BLaER1 treated with 17β-estradiol and CSF1 and Interleukin-3, amounts not matched to agents 10 nM and 100 nM (cell line): ENCODE data around the gene HBS1L.
A peak's percentile ranks its signal among the peaks of the same experiment; 100 is the strongest.

Experiments used
- H3K27ac ChIP-seq, 11 experiments: shearing (Covaris generic); formaldehyde crosslinking; 2 replicates each; pipeline ENCODE4 v1.8.1; 2022
- H3K27me3 ChIP-seq, 11 experiments: shearing (Covaris generic); formaldehyde crosslinking; 2 replicates each; pipeline ENCODE4 v1.8.1; 2022
- H3K36me3 ChIP-seq, 11 experiments: shearing (Covaris generic); formaldehyde crosslinking; 2 replicates each; pipeline ENCODE4 v1.8.1; 2022
- H3K4me1 ChIP-seq, 10 experiments: shearing (Covaris generic); formaldehyde crosslinking; 2 replicates each; pipeline ENCODE4 v1.8.1; 2022
- H3K4me2 ChIP-seq, 11 experiments: shearing (Covaris generic); formaldehyde crosslinking; 2 replicates each; pipeline ENCODE4 v1.8.1; 2022
- H3K4me3 ChIP-seq, 10 experiments: shearing (Covaris generic); formaldehyde crosslinking; 2 replicates each; pipeline ENCODE4 v1.8.1; 2022
- H3K9ac ChIP-seq, 11 experiments: shearing (Covaris generic); formaldehyde crosslinking; 2 replicates each; pipeline ENCODE4 v1.8.1; 2022
- H3K9me3 ChIP-seq, 11 experiments: shearing (Covaris generic); formaldehyde crosslinking; replicated peaks in 1 of 11; 2 replicates each; pipeline ENCODE4 v1.8.1; 2022
- H4K20me1 ChIP-seq, 11 experiments: shearing (Covaris generic); formaldehyde crosslinking; 2 replicates each; pipeline ENCODE4 v1.8.1; 2022
- Cebpa-rat ChIP-seq, 11 experiments: shearing (Covaris generic); IDR thresholded peaks; 2 replicates each; pipeline ENCODE4 v1.8.1; 2022

HBS1L gene

GRCh38 chr6:134997133-134997995, 57.3 kb downstream of the HBS1L start:
- Histone ChIP-seq H4K20me1 (no peaks in the 10 kb centered on the region), H3K9me3 (no peaks in the 10 kb centered on the region), H3K27me3 (no peaks in the 10 kb centered on the region), H3K4me3 (no peak overlapping the region), H3K4me2 (no peak overlapping the region), H3K9ac (no peak overlapping the region), H3K27ac (no peak overlapping the region), H3K4me1 (peaks cover 0 to 20% (median 0%) of the 10 kb centered on the region in 10 experiments; a peak in 5 of 20 replicates), H3K36me3 (peaks cover 41 to 93% (median 82%) of the 10 kb centered on the region in 11 experiments)
- TF ChIP-seq Cebpa-rat (IDR thresholded peaks at IDR 0.05): no peak

DNA sequence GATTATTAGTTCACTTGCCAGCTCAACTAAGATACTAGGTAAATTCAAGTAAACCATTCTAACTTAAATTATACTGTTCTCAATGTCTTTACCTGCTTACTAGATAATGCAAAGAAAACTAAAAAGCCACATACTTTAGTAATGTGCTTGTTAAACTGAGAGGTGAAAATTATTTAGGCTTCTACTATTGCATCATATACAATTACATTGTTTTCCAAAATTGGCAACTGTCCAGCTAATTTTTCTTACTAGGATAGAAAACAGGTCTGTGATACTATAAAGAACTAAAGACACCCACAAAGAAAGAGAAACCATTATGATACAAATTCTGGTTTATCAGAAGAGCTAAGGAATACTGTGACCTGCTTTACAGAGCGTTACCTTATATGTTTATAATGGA, 59.1 kb downstream of the HBS1L start:
- no peaks in the 10 kb centered on the region for H3K9me3 ChIP-seq
- no peak overlapping the region for H3K4me2 ChIP-seq
- H3K4me3 ChIP-seq: no peak overlapping the region
- no peak overlapping the region for H3K27ac ChIP-seq
- H3K9ac ChIP-seq: no peak overlapping the region
- peaks cover 0 to 18% (median 0%) of the 10 kb centered on the region in 10 experiments; a peak in 5 of 20 replicates for H3K4me1 ChIP-seq
- H4K20me1 ChIP-seq: no peaks in the 10 kb centered on the region
- H3K36me3 ChIP-seq: peaks cover 58 to 100% (median 93%) of the 10 kb centered on the region in 11 experiments
- no peak for TF ChIP-seq Cebpa-rat (IDR thresholded peaks at IDR 0.05)
- H3K27me3 ChIP-seq: no peaks in the 10 kb centered on the region

DNA sequence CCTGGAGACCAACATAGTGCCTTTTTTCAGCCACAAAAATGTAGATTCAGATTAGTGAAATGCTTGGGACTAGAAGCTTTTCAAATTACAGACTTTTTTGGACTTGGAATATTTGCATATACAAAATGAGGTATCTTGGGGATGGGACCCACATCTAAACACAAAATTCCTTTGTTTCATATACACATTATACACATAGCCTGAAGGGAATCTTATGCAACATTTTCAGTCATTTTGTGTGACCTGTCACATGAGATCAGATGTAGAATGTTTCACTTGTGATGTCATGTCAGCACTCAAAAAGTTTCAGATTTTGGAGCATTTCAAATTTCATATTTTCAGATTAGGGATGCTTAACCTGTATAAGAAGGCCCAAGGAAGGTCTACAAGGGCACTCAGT, 60.2 kb downstream of the HBS1L start:
- Histone ChIP-seq H3K4me1 (peaks cover 0 to 18% (median 0%) of the 10 kb centered on the region in 10 experiments; a peak in 5 of 20 replicates), H3K36me3 (peaks cover 62 to 100% (median 94%) of the 10 kb centered on the region in 11 experiments)
- TF ChIP-seq Cebpa-rat (IDR thresholded peaks at IDR 0.05): no peak

GRCh38 chr6:134992155-134992554, 62.5 kb downstream of the HBS1L start:
- Histone ChIP-seq H3K4me2 (no peak overlapping the region), H3K9me3 (no peaks in the 10 kb centered on the region), H3K4me1 (no peaks in the 10 kb centered on the region), H3K27me3 (no peaks in the 10 kb centered on the region), H4K20me1 (no peaks in the 10 kb centered on the region), H3K9ac (no peak overlapping the region), H3K4me3 (no peak overlapping the region), H3K36me3 (peaks cover 66 to 99% (median 94%) of the 10 kb centered on the region in 11 experiments), H3K27ac (no peak overlapping the region)
- no peak for TF ChIP-seq Cebpa-rat (IDR thresholded peaks at IDR 0.05)

More for the DNA sequence above, 60.2 kb downstream of the HBS1L start:
- H3K9me3 ChIP-seq: no peaks in the 10 kb centered on the region
- H3K4me2 ChIP-seq: no peak overlapping the region
- H4K20me1 ChIP-seq: no peaks in the 10 kb centered on the region
- no peak overlapping the region for H3K4me3 ChIP-seq
- no peaks in the 10 kb centered on the region for H3K27me3 ChIP-seq
- no peak overlapping the region for H3K27ac ChIP-seq
- H3K9ac ChIP-seq: no peak overlapping the region

- H3K4me3 ChIP-seq: no peak overlapping the region
- no peak overlapping the region for H3K27ac ChIP-seq
- H3K36me3 ChIP-seq: peaks cover 62 to 94% (median 86%) of the 10 kb centered on the region in 11 experiments
- peaks cover 0 to 3% (median 1%) of the 10 kb centered on the region in 10 experiments; a peak in 14 of 20 replicates for H3K4me1 ChIP-seq
- no peak overlapping the region for H3K4me2 ChIP-seq
- no peaks in the 10 kb centered on the region for H4K20me1 ChIP-seq
- no peaks in the 10 kb centered on the region for H3K9me3 ChIP-seq
- no peak overlapping the region for H3K9ac ChIP-seq
- no peaks in the 10 kb centered on the region for H3K27me3 ChIP-seq
- no peak for TF ChIP-seq Cebpa-rat (IDR thresholded peaks at IDR 0.05)
Observed at GRCh38 chr6:134990262-134990661, 64.4 kb downstream of the HBS1L start.

DNA sequence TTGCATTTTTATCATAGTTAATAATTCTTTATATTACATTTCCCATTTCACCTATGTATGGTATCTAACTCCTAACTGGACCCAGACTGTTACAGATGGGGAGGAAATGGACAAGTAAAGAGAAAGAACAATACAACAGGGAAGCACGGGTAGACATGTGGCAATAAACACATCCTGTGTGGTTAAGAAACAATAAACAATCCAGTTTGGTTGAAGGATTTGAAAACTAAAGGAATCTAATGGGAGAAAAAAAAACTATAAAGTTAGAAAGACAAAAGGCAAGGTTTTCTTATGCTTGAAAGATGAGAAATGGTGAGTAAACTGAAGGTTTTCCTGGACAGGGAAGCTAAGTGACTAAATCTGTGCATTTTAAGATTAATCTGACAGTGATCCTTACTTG, 69.8 kb downstream of the HBS1L start:
- H3K4me3 ChIP-seq: no peak overlapping the region
- no peaks in the 10 kb centered on the region for H3K27me3 ChIP-seq
- peaks cover 61 to 88% (median 80%) of the 10 kb centered on the region in 11 experiments for H3K36me3 ChIP-seq
- no peaks in the 10 kb centered on the region for H3K9me3 ChIP-seq
- H3K27ac ChIP-seq: peak overlapping the region in 7 of 11 experiments; percentile 14 to 64 (median 51); a peak in 9 of 22 replicates
- peak overlapping the region in 10 of 11 experiments; percentile 7 to 68 (median 48); a peak in 17 of 22 replicates for H3K4me2 ChIP-seq
- H3K9ac ChIP-seq: no peak overlapping the region; a peak in 1 of 22 replicates
- no peak for TF ChIP-seq Cebpa-rat (IDR thresholded peaks at IDR 0.05)
- H3K4me1 ChIP-seq: peaks cover 7 to 28% (median 19%) of the 10 kb centered on the region in 10 experiments
- H4K20me1 ChIP-seq: no peaks in the 10 kb centered on the region

- H3K36me3 ChIP-seq: peaks cover 61 to 88% (median 83%) of the 10 kb centered on the region in 11 experiments
- H3K9ac ChIP-seq: no peak overlapping the region
- no peak overlapping the region for H3K4me3 ChIP-seq
- H3K9me3 ChIP-seq: no peaks in the 10 kb centered on the region
- H4K20me1 ChIP-seq: no peaks in the 10 kb centered on the region
- H3K27ac ChIP-seq: 0 out of 22 replicates have a peak overlapping the region, but pooled peaks of 1 of the 11 experiments have one; percentile 51
- H3K4me2 ChIP-seq: 0 out of 22 replicates have a peak overlapping the region, but pooled peaks of 1 of the 11 experiments have one; percentile 0
- H3K27me3 ChIP-seq: no peaks in the 10 kb centered on the region
- H3K4me1 ChIP-seq: peaks cover 7 to 28% (median 19%) of the 10 kb centered on the region in 10 experiments
- no peak for TF ChIP-seq Cebpa-rat (IDR thresholded peaks at IDR 0.05)
Observed at GRCh38 chr6:134983823-134984222, 70.8 kb downstream of the HBS1L start.

DNA sequence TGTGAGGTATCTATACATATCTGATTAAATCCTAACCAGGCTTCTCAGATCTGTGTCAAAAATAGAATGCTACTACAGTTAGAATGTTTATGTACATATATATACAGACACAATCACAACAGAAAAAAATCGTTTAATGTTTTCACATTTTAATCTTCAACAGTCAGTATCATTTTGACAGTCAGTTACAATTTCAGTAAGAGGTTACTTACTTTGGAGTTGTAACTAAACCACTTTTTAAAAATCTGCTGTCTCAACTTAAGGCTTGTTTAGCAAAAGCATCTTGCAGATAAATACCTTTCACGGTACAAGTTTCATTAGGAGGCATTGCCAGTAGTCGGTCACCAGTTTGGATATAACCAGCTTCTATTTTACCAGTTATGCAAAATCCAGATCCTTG, 72.5 kb downstream of the HBS1L start:
- Histone ChIP-seq H3K9ac (no peak overlapping the region), H3K27ac (no peak overlapping the region), H3K4me3 (no peak overlapping the region), H3K27me3 (no peaks in the 10 kb centered on the region), H3K36me3 (peaks cover 62 to 90% (median 82%) of the 10 kb centered on the region in 11 experiments), H3K9me3 (0 out of 22 replicates have a peak, but pooled peaks cover 0 to 1% (median 0%) of the 10 kb centered on the region in 11 experiments), H3K4me1 (peaks cover 7 to 28% (median 19%) of the 10 kb centered on the region in 10 experiments), H3K4me2 (no peak overlapping the region), H4K20me1 (no peaks in the 10 kb centered on the region)
- TF ChIP-seq Cebpa-rat (IDR thresholded peaks at IDR 0.05): no peak

DNA sequence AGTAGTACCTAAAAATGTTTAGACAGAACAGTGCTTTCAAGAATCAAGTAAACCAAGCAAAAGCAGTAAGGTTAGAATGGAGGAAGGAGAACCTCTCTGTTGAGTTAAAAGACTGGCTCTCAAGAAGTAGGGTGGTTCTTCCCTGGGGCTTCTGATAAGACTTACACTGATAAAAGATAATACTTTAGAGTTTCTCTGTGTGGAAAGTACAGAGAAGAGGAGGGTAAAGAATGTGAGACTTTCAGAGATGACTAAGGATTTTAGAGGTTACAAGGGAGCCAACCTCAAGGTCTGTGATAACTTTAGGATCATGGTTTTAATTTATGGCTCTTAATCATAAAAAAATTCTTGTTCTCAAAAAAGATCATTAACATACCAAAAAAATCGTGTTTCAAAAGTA, 73.8 kb downstream of the HBS1L start:
- peaks cover 7 to 28% (median 19%) of the 10 kb centered on the region in 10 experiments for H3K4me1 ChIP-seq
- no peak overlapping the region for H3K27ac ChIP-seq

More for the DNA sequence above, 73.8 kb downstream of the HBS1L start:
- no peak for TF ChIP-seq Cebpa-rat (IDR thresholded peaks at IDR 0.05)
- Histone ChIP-seq H3K36me3 (peaks cover 72 to 95% (median 90%) of the 10 kb centered on the region in 11 experiments), H4K20me1 (no peaks in the 10 kb centered on the region), H3K4me3 (no peak overlapping the region), H3K27me3 (no peaks in the 10 kb centered on the region), H3K9ac (no peak overlapping the region), H3K9me3 (peaks cover 8 to 14% (median 8%) of the 10 kb centered on the region in 11 experiments; a peak in 21 of 22 replicates), H3K4me2 (no peak overlapping the region)
